Neuronal stem cell (in vitro differentiated cells): Measurements from ENCODE around the gene SLCO3A1.
"Not testable (repeated sequence)": the region's sequence is repeated elsewhere in the genome, so short reads cannot be mapped to it uniquely, and the experiment has no call there.

Experiments
- DNase-seq: peaks from one replicate; pipeline ENCODE4 v3.0.0-alpha.2; 2013; ENCODE audit warnings: low spot score
- H2AFZ ChIP-seq: one replicate; pipeline ENCODE4 v1.6.1; 2013; ENCODE audit warnings: mild to moderate bottlenecking, low read length, inconsistent platforms
- H2AK5ac ChIP-seq: 2 replicates; pipeline ENCODE4 v1.6.1; 2013; ENCODE audit warnings: low read depth, mild to moderate bottlenecking, inconsistent platforms, low read length, moderate library complexity, mixed read lengths
- H2BK120ac ChIP-seq: 2 replicates; pipeline ENCODE4 v1.6.1; 2013; ENCODE audit warnings: low read depth, mild to moderate bottlenecking, inconsistent platforms, low read length, moderate library complexity, mixed read lengths
- H2BK12ac ChIP-seq: one replicate; pipeline ENCODE4 v1.6.1; 2013; ENCODE audit warnings: low read length, inconsistent platforms
- H2BK15ac ChIP-seq: 2 replicates; pipeline ENCODE4 v1.6.1; 2013; ENCODE audit warnings: mild to moderate bottlenecking, low read length, inconsistent platforms, mixed read lengths
- H2BK5ac ChIP-seq: one replicate; pipeline ENCODE4 v1.6.1; 2013; ENCODE audit warnings: inconsistent platforms, mild to moderate bottlenecking, low read length, moderate library complexity
- H3K14ac ChIP-seq: one replicate; pipeline ENCODE4 v1.6.1; 2013; ENCODE audit warnings: low read length, inconsistent platforms
- H3K18ac ChIP-seq: 2 replicates; pipeline ENCODE4 v1.6.1; 2013; ENCODE audit warnings: low read length, inconsistent platforms
- H3K23ac ChIP-seq: 2 replicates; pipeline ENCODE4 v1.6.1; 2013; ENCODE audit warnings: low read depth, mild to moderate bottlenecking, mixed read lengths, low read length, inconsistent platforms; ENCODE audit not compliant: poor library complexity
- H3K27ac ChIP-seq: replicated peaks from 3 replicates; pipeline ENCODE4 v1.5.1; 2013; ENCODE audit warnings: low read length, inconsistent platforms
- H3K27me3 ChIP-seq, 3 experiments: 2 replicates each; pipeline ENCODE4 v1.6.1; 2013; ENCODE audit warnings: low read length in 3 of 3, mild to moderate bottlenecking in 2 of 3, inconsistent platforms in 1 of 3, low read depth in 1 of 3, mixed read lengths in 1 of 3, moderate library complexity in 1 of 3; ENCODE audit not compliant: control insufficient read depth in 3 of 3, insufficient read depth in 3 of 3
- H3K36me3 ChIP-seq, 2 donors: replicated peaks in 1 of 2; 2 replicates each; pipeline ENCODE4 v1.6.1; 2013; ENCODE audit warnings: low read length in 2 of 2; ENCODE audit not compliant: control insufficient read depth in 2 of 2, insufficient read depth in 2 of 2
- H3K4ac ChIP-seq: 2 replicates; pipeline ENCODE4 v1.6.1; 2013; ENCODE audit warnings: inconsistent platforms, mild to moderate bottlenecking, low read length, moderate library complexity
- H3K4me1 ChIP-seq, 2 donors: 1 replicate in 1 of 2; 2 replicates in 1 of 2; pipeline ENCODE4 v1.6.1; 2013; ENCODE audit warnings: low read length in 2 of 2, low read depth in 1 of 2; ENCODE audit not compliant: control insufficient read depth in 2 of 2, insufficient read depth in 1 of 2
- H3K4me2 ChIP-seq: one replicate; pipeline ENCODE4 v1.6.1; 2013; ENCODE audit warnings: mild to moderate bottlenecking, low read length, inconsistent platforms; ENCODE audit not compliant: insufficient read depth, poor library complexity, severe bottlenecking
- H3K4me3 ChIP-seq, 2 donors: 2 replicates each; pipeline ENCODE4 v1.5.1; 2013; ENCODE audit warnings: low read length in 2 of 2, mild to moderate bottlenecking in 2 of 2, inconsistent platforms in 1 of 2, moderate library complexity in 1 of 2
- H3K79me1 ChIP-seq: one replicate; pipeline ENCODE4 v1.6.1; 2013; ENCODE audit warnings: low read depth, mild to moderate bottlenecking, inconsistent platforms, low read length, moderate library complexity
- H3K9ac ChIP-seq: one replicate; pipeline ENCODE4 v1.6.1; 2013; ENCODE audit warnings: mild to moderate bottlenecking, low read depth, low read length, inconsistent platforms; ENCODE audit not compliant: poor library complexity
- H3K9me3 ChIP-seq, 2 donors: replicated peaks in 1 of 2; 2 replicates each; pipeline versions ENCODE3 to v1.6.1; 2013; ENCODE audit warnings: low read length in 2 of 2, mild to moderate bottlenecking in 2 of 2, inconsistent platforms in 1 of 2, low read depth in 1 of 2, mixed read lengths in 1 of 2, moderate library complexity in 1 of 2; ENCODE audit not compliant: control insufficient read depth in 2 of 2, insufficient read depth in 1 of 2
- H4K8ac ChIP-seq: one replicate; pipeline ENCODE4 v1.6.1; 2013; ENCODE audit warnings: low read depth, mild to moderate bottlenecking, inconsistent platforms, low read length, moderate library complexity
- H4K91ac ChIP-seq: one replicate; pipeline ENCODE4 v1.6.1; 2013; ENCODE audit warnings: low read length, low read depth, mild to moderate bottlenecking, inconsistent platforms; ENCODE audit not compliant: poor library complexity
- WGBS, 2 donors: extraction: QIAGEN DNeasy Blood & Tissue Kit; methylation state at CpG; one replicate each; pipeline ENCODE4 v1.1.7; 2013; ENCODE audit warnings: missing lambda C conversion rate in 2 of 2, mixed read lengths in 1 of 2; ENCODE audit not compliant: insufficient read length in 2 of 2, insufficient replicate concordance in 1 of 2; ENCODE audit errors: extremely low coverage in 2 of 2; 5-methylcytosine and 5-hydroxymethylcytosine counted together

SLCO3A1 gene

GRCh38 chr15:92070251-92070650 lies 216.7 kb downstream of the SLCO3A1 start:
- not testable (repeated sequence) for H3K4me3 ChIP-seq, H3K27ac ChIP-seq
- WGBS, 2 donors: no CpG with 5 or more reads among the region's 8 CpGs

GRCh38 chr15:92071045-92071634 lies 217.6 kb downstream of the SLCO3A1 start:
- Histone ChIP-seq H4K8ac (no peak overlapping the region), H3K14ac (no peak overlapping the region), H3K27me3 (peaks cover 0 to 7% (median 0%) of the 10 kb centered on the region in 3 experiments), H3K4ac (no peak overlapping the region), H2BK5ac (no peak overlapping the region), H2AK5ac (peak overlapping the region; percentile 14), H4K91ac (no peak overlapping the region), H3K79me1 (no peaks in the 10 kb centered on the region), H3K23ac (peak overlapping the region; percentile 68), H2BK12ac (no peak overlapping the region), H2AFZ (no peak overlapping the region), H3K9ac (peak overlapping the region; percentile 9), H2BK15ac (no peak overlapping the region), H3K4me2 (no peak overlapping the region), H3K9me3 (no peaks in the 10 kb centered on the region), H2BK120ac (no peak overlapping the region), H3K36me3 (no peaks in the 10 kb centered on the region), H3K27ac (no peak overlapping the region), H3K18ac (no peak overlapping the region), H3K4me1 (peaks cover 0 to 2% of the 10 kb centered on the region in 2 donors), H3K4me3 (no peak overlapping the region)
- no CpG with 5 or more reads among the region's 12 CpGs for WGBS, 2 donors
- no peak for DNase-seq

More at GRCh38 chr15:92070251-92070650, 216.7 kb downstream of the SLCO3A1 start:
- H2AFZ ChIP-seq, H4K91ac ChIP-seq, H4K8ac ChIP-seq, DNase-seq, H3K4me2 ChIP-seq, H3K9me3 ChIP-seq, H3K79me1 ChIP-seq, H3K4me1 ChIP-seq, H2BK5ac ChIP-seq, H2BK12ac ChIP-seq, H3K9ac ChIP-seq, H3K14ac ChIP-seq, H3K18ac ChIP-seq, H2BK15ac ChIP-seq, H3K36me3 ChIP-seq, H2AK5ac ChIP-seq, H3K4ac ChIP-seq, H2BK120ac ChIP-seq, H3K23ac ChIP-seq, H3K27me3 ChIP-seq: not testable (repeated sequence)

GRCh38 chr15:92073044-92073785 lies 219.7 kb downstream of the SLCO3A1 start:
- Histone ChIP-seq H3K27ac (no peak overlapping the region), H3K4ac (no peak overlapping the region), H3K4me1 (peaks cover 0 to 2% of the 10 kb centered on the region in 2 donors), H3K9ac (no peak overlapping the region), H3K79me1 (no peaks in the 10 kb centered on the region), H4K8ac (no peak overlapping the region), H2BK5ac (no peak overlapping the region), H3K9me3 (no peaks in the 10 kb centered on the region), H2BK12ac (no peak overlapping the region), H2BK15ac (no peak overlapping the region), H2BK120ac (no peak overlapping the region), H3K4me3 (no peak overlapping the region), H3K27me3 (peaks cover 0 to 7% (median 0%) of the 10 kb centered on the region in 3 experiments), H3K14ac (no peak overlapping the region), H3K18ac (no peak overlapping the region), H3K4me2 (no peak overlapping the region), H3K36me3 (no peaks in the 10 kb centered on the region), H2AFZ (no peak overlapping the region), H3K23ac (no peak overlapping the region), H4K91ac (no peak overlapping the region), H2AK5ac (no peak overlapping the region)
- no peak for DNase-seq
- no CpG with 5 or more reads among the region's 9 CpGs for WGBS, 2 donors

DNA sequence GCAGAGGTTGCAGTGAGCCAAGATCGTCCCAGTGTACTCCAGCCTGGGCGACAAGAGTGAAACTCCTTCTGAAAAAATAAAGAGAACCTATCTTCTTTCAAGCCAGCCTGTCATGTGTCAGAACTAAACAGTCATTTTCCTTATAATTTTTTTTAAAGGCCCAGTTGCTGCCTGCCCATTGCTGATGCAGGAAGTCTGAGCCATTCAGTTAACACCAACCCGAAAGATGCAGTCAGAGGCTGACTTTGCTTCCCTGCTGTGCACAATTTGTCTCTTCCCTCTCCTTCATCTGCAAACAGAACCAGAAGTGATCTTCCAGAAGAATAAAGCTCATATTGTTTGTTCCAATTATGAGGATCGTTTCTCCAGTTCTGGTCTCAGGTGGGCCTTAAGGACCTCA lies 220.6 kb downstream of the SLCO3A1 start:
- no peak for DNase-seq
- H3K9ac ChIP-seq: no peak overlapping the region
- WGBS, 2 donors: no CpG with 5 or more reads among the region's 4 CpGs
- no peak overlapping the region for H3K4me3 ChIP-seq
- H3K4me1 ChIP-seq: peaks cover 0 to 2% of the 10 kb centered on the region in 2 donors
- no peak overlapping the region for H2BK15ac ChIP-seq
- H3K4me2 ChIP-seq: no peak overlapping the region
- no peaks in the 10 kb centered on the region for H3K9me3 ChIP-seq
- H3K27me3 ChIP-seq: peaks cover 0 to 7% (median 0%) of the 10 kb centered on the region in 3 experiments
- H2BK12ac ChIP-seq: no peak overlapping the region
- H2BK120ac ChIP-seq: no peak overlapping the region
- no peak overlapping the region for H2AK5ac ChIP-seq
- no peak overlapping the region for H3K27ac ChIP-seq
- H4K8ac ChIP-seq: no peak overlapping the region
- H3K4ac ChIP-seq: no peak overlapping the region
- no peaks in the 10 kb centered on the region for H3K36me3 ChIP-seq
- no peak overlapping the region for H2AFZ ChIP-seq
- H3K18ac ChIP-seq: no peak overlapping the region
- H2BK5ac ChIP-seq: no peak overlapping the region
- H4K91ac ChIP-seq: no peak overlapping the region
- H3K79me1 ChIP-seq: no peaks in the 10 kb centered on the region
- H3K23ac ChIP-seq: no peak overlapping the region
- no peak overlapping the region for H3K14ac ChIP-seq
